ENCODE results near the gene TLE4.

The TLE4 gene

DNA sequence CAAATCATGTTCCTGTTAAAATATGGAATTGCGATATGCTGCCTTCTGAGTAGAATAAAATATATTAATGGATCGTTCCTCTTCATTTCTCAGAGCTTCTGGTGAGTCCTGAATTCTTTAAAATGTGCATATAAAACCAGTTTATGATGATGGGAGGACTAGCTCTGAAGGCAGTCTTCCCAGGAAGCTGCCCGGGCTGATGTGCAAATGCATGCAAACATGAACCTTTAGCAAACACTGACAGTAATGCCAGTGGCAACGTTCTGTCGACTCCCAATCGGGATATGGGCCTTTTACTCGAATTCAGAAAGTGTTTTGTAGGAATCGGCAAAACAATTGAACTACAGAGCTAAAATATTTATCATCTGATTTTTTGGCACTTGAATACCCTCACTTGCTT, 93.6 kb downstream of the TLE4 start:
- H3K9ac ChIP-seq (ENCODE audit: low read depth, low read length, poor library complexity, severe bottlenecking) = no peak overlapping the region
- H3K9me3 ChIP-seq (ENCODE audit: insufficient read depth, low read depth, low read length) = no peaks in the 10 kb centered on the region
- H3K4me1 ChIP-seq (ENCODE audit: insufficient read depth, low read length, poor library complexity, severe bottlenecking) = peaks cover 21% of the 10 kb centered on the region
- H3F3A ChIP-seq (ENCODE audit: low read depth) = no peaks in the 10 kb centered on the region
- peaks cover 18% of the 10 kb centered on the region; the same call in 1 of the 2 replicates for H3K36me3 ChIP-seq (ENCODE audit: insufficient read depth, low read length)
- H3K4me3 ChIP-seq (ENCODE audit: low read length, poor library complexity, severe bottlenecking) = no peak overlapping the region
- no peaks in the 10 kb centered on the region for H3K9me2 ChIP-seq (replicated peaks; ENCODE audit: low read depth, low read length)
- no peaks in the 10 kb centered on the region for H3K27me3 ChIP-seq (ENCODE audit: insufficient read depth, low read length, poor library complexity, severe bottlenecking)
- no peak overlapping the region for H3K4me2 ChIP-seq (ENCODE audit: low read depth, low read length, poor library complexity, severe bottlenecking)
- TF ChIP-seq CTCF (conservative IDR thresholded peaks at IDR 0.05; ENCODE audit: low read length) (no peak), EZH2phosphoT487 (IDR thresholded peaks at IDR 0.05; ENCODE audit: borderline replicate concordance) (no peak)
- H4K20me1 ChIP-seq (ENCODE audit: insufficient read depth, low read length, poor library complexity, severe bottlenecking) = peaks cover 12% of the 10 kb centered on the region
- no peak overlapping the region for H2AFZ ChIP-seq (ENCODE audit: low read length)
- H3K79me2 ChIP-seq (ENCODE audit: insufficient read depth, low read length) = peaks cover 39% of the 10 kb centered on the region

DNA sequence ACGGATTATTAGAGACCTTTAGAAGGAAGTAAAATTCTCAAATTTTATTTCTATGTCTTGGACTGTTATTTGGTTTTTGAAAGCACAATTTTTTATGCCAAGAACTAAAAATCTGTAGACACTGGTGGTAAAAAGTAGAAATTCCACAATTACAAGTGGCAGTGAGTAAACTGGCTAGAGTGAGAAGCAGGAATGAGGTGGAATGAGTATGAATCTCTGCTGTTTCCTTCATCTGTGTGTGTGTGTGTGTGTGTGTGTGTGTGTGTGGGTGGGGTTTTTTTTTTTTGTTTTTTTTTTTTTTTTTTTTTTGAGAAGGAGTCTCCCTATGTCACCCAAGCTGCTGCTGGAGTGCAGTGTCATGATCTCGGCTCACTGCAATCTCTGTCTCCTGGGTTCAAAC, 94.2 kb downstream of the TLE4 start:
- H3K4me3 ChIP-seq (ENCODE audit: low read length, poor library complexity, severe bottlenecking) = no peak overlapping the region
- peaks cover 14% of the 10 kb centered on the region; the same call in 1 of the 2 replicates for H3K36me3 ChIP-seq (ENCODE audit: insufficient read depth, low read length)
- H3F3A ChIP-seq (ENCODE audit: low read depth) = no peaks in the 10 kb centered on the region
- no peaks in the 10 kb centered on the region for H3K9me2 ChIP-seq (replicated peaks; ENCODE audit: low read depth, low read length)
- peaks cover 26% of the 10 kb centered on the region for H3K4me1 ChIP-seq (ENCODE audit: insufficient read depth, low read length, poor library complexity, severe bottlenecking)
- H3K27me3 ChIP-seq (ENCODE audit: insufficient read depth, low read length, poor library complexity, severe bottlenecking) = no peaks in the 10 kb centered on the region
- H3K9me3 ChIP-seq (ENCODE audit: insufficient read depth, low read depth, low read length) = no peaks in the 10 kb centered on the region
- H3K4me2 ChIP-seq (ENCODE audit: low read depth, low read length, poor library complexity, severe bottlenecking) = no peak overlapping the region
- H2AFZ ChIP-seq (ENCODE audit: low read length) = no peak overlapping the region
- H3K79me2 ChIP-seq (ENCODE audit: insufficient read depth, low read length) = peaks cover 44% of the 10 kb centered on the region
- H4K20me1 ChIP-seq (ENCODE audit: insufficient read depth, low read length, poor library complexity, severe bottlenecking) = peaks cover 12% of the 10 kb centered on the region
- H3K9ac ChIP-seq (ENCODE audit: low read depth, low read length, poor library complexity, severe bottlenecking) = no peak overlapping the region
- TF ChIP-seq EZH2phosphoT487 (IDR thresholded peaks at IDR 0.05; ENCODE audit: borderline replicate concordance) (no peak), CTCF (conservative IDR thresholded peaks at IDR 0.05; ENCODE audit: low read length) (no peak)

GRCh38 chr9:79667120-79667519, 95.4 kb downstream of the TLE4 start:
- Histone ChIP-seq H3K79me2 (ENCODE audit: insufficient read depth, low read length) (peaks cover 50% of the 10 kb centered on the region), H3K4me1 (ENCODE audit: insufficient read depth, low read length, poor library complexity, severe bottlenecking) (peaks cover 18% of the 10 kb centered on the region), H3F3A (ENCODE audit: low read depth) (no peaks in the 10 kb centered on the region), H3K9me2 (replicated peaks; ENCODE audit: low read depth, low read length) (no peaks in the 10 kb centered on the region), H3K4me3 (ENCODE audit: low read length, poor library complexity, severe bottlenecking) (no peak overlapping the region), H3K27me3 (ENCODE audit: insufficient read depth, low read length, poor library complexity, severe bottlenecking) (no peaks in the 10 kb centered on the region), H3K4me2 (ENCODE audit: low read depth, low read length, poor library complexity, severe bottlenecking) (no peak overlapping the region), H3K9me3 (ENCODE audit: insufficient read depth, low read depth, low read length) (no peaks in the 10 kb centered on the region), H3K36me3 (ENCODE audit: insufficient read depth, low read length) (peaks cover 14% of the 10 kb centered on the region; the same call in 1 of the 2 replicates), H4K20me1 (ENCODE audit: insufficient read depth, low read length, poor library complexity, severe bottlenecking) (peaks cover 3% of the 10 kb centered on the region), H3K9ac (ENCODE audit: low read depth, low read length, poor library complexity, severe bottlenecking) (no peak overlapping the region), H2AFZ (ENCODE audit: low read length) (no peak overlapping the region)
- TF ChIP-seq CTCF (conservative IDR thresholded peaks at IDR 0.05; ENCODE audit: low read length) (no peak), EZH2phosphoT487 (IDR thresholded peaks at IDR 0.05; ENCODE audit: borderline replicate concordance) (no peak)

Measured in Loucy (cell line).